IMR-90 (cell line): ENCODE measurements around the gene SEMA4D. TPM values are rescaled to one million over a fixed set of nuclear protein-coding genes. Genes with fewer than 3 reads are reported as not detected.

Source experiments
- ATAC-seq: fragments of 200-7000 bp; cut with Tn5 transposase; 2 replicates; pipeline ENCODE4 v1.9.1; 2020; ENCODE audit warnings: low read depth, mild to moderate bottlenecking, moderate library complexity
- BruUV-seq: library from RNA; stranded (reverse); fragments of 400-500 nt; replicated peaks from 2 replicates; lab custom pipeline; 2021; lab: Mats Ljungman, UMichigan
- CTCF ChIA-PET: fragments of 300-600 bp; formaldehyde crosslinking; extraction: SDS; loops from one replicate; lab custom pipeline; 2021; ENCODE audit warnings: antibody characterized with exemption; lab: Yijun Ruan, JAX
- POLR2A ChIA-PET: fragments of 300-600 bp; sonication (Branson Sonifier 250); formaldehyde crosslinking; loops from one replicate; lab custom pipeline; 2022; ENCODE audit warnings: antibody characterized with exemption; ENCODE audit not compliant: unreplicated experiment; lab: Charles Lee
- DNase-seq: peaks from one replicate; pipeline ENCODE4 v3.0.0; 2013
- H2AFZ ChIP-seq: replicated peaks from 2 replicates; pipeline ENCODE3; 2013; ENCODE audit warnings: low read length, mild to moderate bottlenecking; ENCODE audit not compliant: poor library complexity
- H2AK5ac ChIP-seq: 2 replicates; pipeline ENCODE4 v1.6.1; 2013; ENCODE audit warnings: low read depth, low read length, inconsistent platforms
- H2AK9ac ChIP-seq: replicated peaks from 2 replicates; pipeline ENCODE3; 2013; ENCODE audit warnings: mild to moderate bottlenecking, low read depth, low read length, moderate library complexity; ENCODE audit not compliant: poor library complexity
- H2BK120ac ChIP-seq: 2 replicates; pipeline ENCODE4 v1.6.1; 2013; ENCODE audit warnings: low read depth, low read length, inconsistent platforms
- H2BK15ac ChIP-seq: 3 replicates; pipeline ENCODE4 v1.6.1; 2013; ENCODE audit warnings: low read depth, low read length, inconsistent platforms
- H2BK20ac ChIP-seq: 2 replicates; pipeline ENCODE4 v1.6.1; 2013; ENCODE audit warnings: low read depth, mild to moderate bottlenecking, inconsistent platforms, low read length, moderate library complexity
- H2BK5ac ChIP-seq: 2 replicates; pipeline ENCODE4 v1.6.1; 2013; ENCODE audit warnings: mild to moderate bottlenecking, low read depth, low read length, inconsistent platforms; ENCODE audit not compliant: poor library complexity, severe bottlenecking
- H3K14ac ChIP-seq: replicated peaks from 2 replicates; pipeline ENCODE4 v1.6.1; 2013; ENCODE audit warnings: low read depth, low read length, inconsistent platforms
- H3K18ac ChIP-seq: 2 replicates; pipeline ENCODE4 v1.6.1; 2013; ENCODE audit warnings: low read depth, low read length, control low read depth
- H3K23ac ChIP-seq: 2 replicates; pipeline ENCODE4 v1.6.1; 2013; ENCODE audit warnings: low read depth, low read length, inconsistent platforms
- H3K27ac ChIP-seq: 2 replicates; pipeline ENCODE4 v1.5.1; 2013; ENCODE audit warnings: mild to moderate bottlenecking, control low read depth, low read length; ENCODE audit not compliant: insufficient read depth
- H3K27me3 ChIP-seq: 2 replicates; pipeline ENCODE4 v1.6.1; 2013; ENCODE audit warnings: low read length; ENCODE audit not compliant: control insufficient read depth, insufficient read depth
- H3K36me3 ChIP-seq: 2 replicates; pipeline ENCODE4 v1.6.1; 2013; ENCODE audit warnings: low read length, mixed read lengths; ENCODE audit not compliant: control insufficient read depth, insufficient read depth
- H3K4ac ChIP-seq: 2 replicates; pipeline ENCODE4 v1.6.1; 2013; ENCODE audit warnings: low read depth, low read length, inconsistent platforms
- H3K4me1 ChIP-seq: 2 replicates; pipeline ENCODE4 v1.6.1; 2013; ENCODE audit warnings: low read length, mixed read lengths; ENCODE audit not compliant: control insufficient read depth, insufficient read depth
- H3K4me2 ChIP-seq: 2 replicates; pipeline ENCODE4 v1.6.1; 2013; ENCODE audit warnings: low read depth, mild to moderate bottlenecking, control low read depth, low read length, moderate library complexity
- H3K4me3 ChIP-seq: 2 replicates; pipeline ENCODE4 v1.5.1; 2013; ENCODE audit warnings: low read depth, mild to moderate bottlenecking, control low read depth, low read length, moderate library complexity; ENCODE audit not compliant: insufficient read depth
- H3K56ac ChIP-seq: 2 replicates; pipeline ENCODE4 v1.6.1; 2013; ENCODE audit warnings: low read length, inconsistent platforms; ENCODE audit not compliant: insufficient read depth; ENCODE audit errors: extremely low read depth
- H3K79me1 ChIP-seq, 2 experiments: 2 replicates each; pipeline ENCODE4 v1.6.1; 2013; ENCODE audit warnings: low read length in 2 of 2, inconsistent platforms in 1 of 2, low read depth in 1 of 2
- H3K9ac ChIP-seq: 2 replicates; pipeline ENCODE4 v1.6.1; 2013; ENCODE audit warnings: low read depth, low read length, control low read depth
- H3K9me1 ChIP-seq: 2 replicates; pipeline ENCODE4 v1.6.1; 2013; ENCODE audit warnings: low read length, inconsistent platforms; ENCODE audit not compliant: insufficient read depth
- H3K9me3 ChIP-seq: 2 replicates; pipeline ENCODE4 v1.6.1; 2013; ENCODE audit warnings: low read length; ENCODE audit not compliant: control insufficient read depth, insufficient read depth
- H4K20me1 ChIP-seq: 2 replicates; pipeline ENCODE4 v1.6.1; 2013; ENCODE audit warnings: low read length, inconsistent platforms; ENCODE audit not compliant: insufficient read depth
- H4K5ac ChIP-seq: 2 replicates; pipeline ENCODE4 v1.6.1; 2013; ENCODE audit warnings: mild to moderate bottlenecking, low read depth, low read length, control low read depth
- H4K8ac ChIP-seq, 2 experiments: 2 replicates each; pipeline ENCODE4 v1.6.1; 2013; ENCODE audit warnings: low read depth in 2 of 2, low read length in 2 of 2, control low read depth in 1 of 2, inconsistent platforms in 1 of 2
- H4K91ac ChIP-seq: 2 replicates; pipeline ENCODE4 v1.6.1; 2013; ENCODE audit warnings: low read depth, low read length, inconsistent platforms; ENCODE audit not compliant: insufficient read depth
- BHLHE40 ChIP-seq: fragments of 150-350 bp; IDR thresholded peaks from 2 replicates; pipeline ENCODE4 v1.6.1; 2016; ENCODE audit warnings: mild to moderate bottlenecking, low read depth, low read length
- CHD1 ChIP-seq: IDR thresholded peaks from 2 replicates; pipeline ENCODE4 v1.6.1; 2012; ENCODE audit warnings: low read depth, low read length, improper control_type of control experiment
- FOS ChIP-seq: fragments of 150-350 bp; IDR thresholded peaks from 2 replicates; pipeline ENCODE4 v1.6.1; 2016; ENCODE audit warnings: low read depth, low read length
- MAFK ChIP-seq: IDR thresholded peaks from 2 replicates; pipeline ENCODE4 v1.6.1; 2012; ENCODE audit warnings: low read depth, low read length, improper control_type of control experiment
- MXI1 ChIP-seq: IDR thresholded peaks from 2 replicates; pipeline ENCODE4 v1.6.1; 2012; ENCODE audit warnings: low read depth, mild to moderate bottlenecking, low read length, moderate library complexity, borderline replicate concordance
- NFE2L2 ChIP-seq: fragments of 150-350 bp; IDR thresholded peaks from 2 replicates; pipeline ENCODE4 v1.6.1; 2016; ENCODE audit warnings: low read depth, mild to moderate bottlenecking, low read length
- POLR2A ChIP-seq: IDR thresholded peaks from 2 replicates; pipeline ENCODE4 v1.6.1; 2012; ENCODE audit warnings: mild to moderate bottlenecking, low read depth, low read length
- RAD21 ChIP-seq: IDR thresholded peaks from 2 replicates; pipeline ENCODE4 v1.6.1; 2012; ENCODE audit warnings: low read length, improper control_type of control experiment
- RFX5 ChIP-seq: IDR thresholded peaks from 2 replicates; pipeline ENCODE4 v1.8.0; 2012; ENCODE audit warnings: low read depth, mild to moderate bottlenecking, low read length, moderate library complexity
- SMC3 ChIP-seq: fragments of 150-350 bp; IDR thresholded peaks from 2 replicates; pipeline ENCODE4 v1.6.1; 2016; ENCODE audit warnings: low read depth, mild to moderate bottlenecking, antibody characterized with exemption, low read length, moderate library complexity
- WGBS, 2 experiments: methylation state at CpG; one replicate each; pipeline versions ENCODE4 v1.1.5 to v1.1.7; 2013; ENCODE audit warnings: missing lambda C conversion rate in 2 of 2; ENCODE audit not compliant: insufficient read length in 1 of 2; ENCODE audit errors: extremely low coverage in 2 of 2; 5-methylcytosine and 5-hydroxymethylcytosine counted together
- dilution Hi-C: fragments of 300-500 bp; cut with HindIII; formaldehyde crosslinking; loops from one replicate; pipeline ENCODE4 v1.14.3; 2018; ENCODE audit warnings: low sequenced_read_pairs; ENCODE audit not compliant: unreplicated experiment
- in situ Hi-C: fragments of 300-500 bp; cut with MboI; formaldehyde crosslinking; loops from 3 replicates; pipeline ENCODE4 v1.14.3; 2019; ENCODE audit warnings: low sequenced_read_pairs, inconsistent platforms, mixed read lengths
- intact Hi-C: fragments of 100-400 bp; cut with micrococcal nuclease; formaldehyde crosslinking; loops from 2 replicates; pipeline ENCODE4 v1.10.0; 2022
- polyA plus RNA-seq, 3 experiments: library from polyadenylated mRNA; depleted of rRNA; stranded (reverse); fragments of >200 nt; gene quantifications; 2 replicates each; pipeline ENCODE4 v1.2.3, GENCODE V29; 2012; ENCODE audit warnings: low replicate concordance in 1 of 3
- total RNA-seq: library from RNA; depleted of rRNA; stranded (reverse); fragments of >200 nt; gene quantifications from 2 replicates; pipeline ENCODE4 v1.2.3, GENCODE V29; 2012
- TF ChIP-seq, protein P1 (sequence below): fragments of 150-350 bp; IDR thresholded peaks from 2 replicates; pipeline ENCODE4 v1.6.1; 2017; ENCODE audit warnings: mild to moderate bottlenecking, antibody characterized with exemption, low read length, low read depth
- TF ChIP-seq, protein P2 (sequence below): conservative IDR thresholded peaks from 2 replicates; pipeline ENCODE4 v1.5.1; 2012; ENCODE audit warnings: mild to moderate bottlenecking, low read depth, low read length, improper control_type of control experiment
- TF ChIP-seq, protein P3 (sequence below): fragments of 150-350 bp; IDR thresholded peaks from 2 replicates; pipeline ENCODE4 v1.6.1; 2016; ENCODE audit warnings: low read depth, mild to moderate bottlenecking, low read length, moderate library complexity, borderline replicate concordance

SEMA4D gene
- total and polyA plus RNA-seq, 2 of the 4 experiments (the other 2 are of a cell fraction): 0.90 to 1.5 TPM

DNA sequence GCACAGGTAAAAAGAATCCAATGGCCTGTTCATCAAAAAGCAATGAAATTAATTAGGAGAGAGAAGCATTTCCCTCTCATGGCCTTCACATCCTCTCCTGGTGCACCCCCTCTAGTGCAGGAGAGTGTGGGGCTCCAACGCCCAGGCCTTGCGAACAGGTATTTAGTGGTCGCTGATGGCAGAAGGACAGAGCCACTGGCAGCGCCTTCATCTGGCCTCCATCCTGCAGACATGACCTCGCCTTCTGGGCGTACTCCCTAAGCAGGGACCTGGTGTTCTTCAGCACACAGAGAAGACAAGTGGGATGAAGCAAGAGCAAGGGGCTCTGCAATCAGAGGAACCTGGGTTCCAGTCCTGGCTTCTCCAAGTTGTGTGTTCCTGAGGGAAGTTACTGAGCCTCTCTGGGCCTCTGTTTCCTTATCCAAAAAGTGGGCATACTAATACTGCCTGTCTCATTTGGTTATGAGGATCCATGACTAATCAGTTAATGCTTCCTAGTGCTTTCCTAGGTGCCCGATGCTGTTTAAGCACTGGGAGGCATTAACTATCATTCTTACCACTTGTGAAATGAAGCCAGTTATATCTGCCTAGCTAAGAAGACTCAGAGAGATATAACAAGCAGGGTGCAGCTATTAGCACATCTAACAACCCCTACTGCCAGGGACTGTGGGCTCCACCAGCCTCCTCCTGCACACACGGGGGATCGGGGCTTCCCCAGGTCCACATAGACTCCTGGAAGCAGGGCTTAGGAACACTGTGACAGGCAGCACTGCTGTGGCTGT lies 77.3 kb downstream of the SEMA4D start (continued):
- no peak for TF ChIP-seq RFX5
- no peak for TF ChIP-seq POLR2A

DNA sequence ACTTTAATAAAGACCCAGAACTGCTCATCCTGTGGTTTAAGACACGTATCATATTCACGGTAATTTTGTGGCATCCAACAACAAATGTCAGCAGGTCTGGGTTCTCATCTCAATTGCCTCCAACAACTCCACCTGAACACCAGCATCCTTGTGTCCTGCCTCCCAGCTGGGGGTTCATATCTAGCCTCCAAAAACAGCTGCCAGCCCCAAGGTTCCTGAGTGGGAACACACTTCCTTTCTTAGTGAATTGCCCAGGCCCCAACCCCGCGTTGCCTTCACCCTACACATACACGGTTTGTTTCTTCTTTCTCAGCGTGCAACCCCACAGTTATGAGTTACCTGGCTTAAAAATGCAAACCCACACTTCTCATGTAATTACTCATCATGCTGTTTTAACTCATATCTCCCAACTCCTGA lies 77.9 kb downstream of the SEMA4D start:
- TF ChIP-seq CHD1 (no peak), RFX5 (no peak), MAFK (no peak), NFE2L2 (no peak), POLR2A (no peak), RAD21 (no peak), FOS (no peak), MXI1 (no peak), BHLHE40 (no peak), SMC3 (no peak)
- TF ChIP-seq, protein P1, sequence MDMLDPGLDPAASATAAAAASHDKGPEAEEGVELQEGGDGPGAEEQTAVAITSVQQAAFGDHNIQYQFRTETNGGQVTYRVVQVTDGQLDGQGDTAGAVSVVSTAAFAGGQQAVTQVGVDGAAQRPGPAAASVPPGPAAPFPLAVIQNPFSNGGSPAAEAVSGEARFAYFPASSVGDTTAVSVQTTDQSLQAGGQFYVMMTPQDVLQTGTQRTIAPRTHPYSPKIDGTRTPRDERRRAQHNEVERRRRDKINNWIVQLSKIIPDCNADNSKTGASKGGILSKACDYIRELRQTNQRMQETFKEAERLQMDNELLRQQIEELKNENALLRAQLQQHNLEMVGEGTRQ: no peak
- TF ChIP-seq, protein P2, sequence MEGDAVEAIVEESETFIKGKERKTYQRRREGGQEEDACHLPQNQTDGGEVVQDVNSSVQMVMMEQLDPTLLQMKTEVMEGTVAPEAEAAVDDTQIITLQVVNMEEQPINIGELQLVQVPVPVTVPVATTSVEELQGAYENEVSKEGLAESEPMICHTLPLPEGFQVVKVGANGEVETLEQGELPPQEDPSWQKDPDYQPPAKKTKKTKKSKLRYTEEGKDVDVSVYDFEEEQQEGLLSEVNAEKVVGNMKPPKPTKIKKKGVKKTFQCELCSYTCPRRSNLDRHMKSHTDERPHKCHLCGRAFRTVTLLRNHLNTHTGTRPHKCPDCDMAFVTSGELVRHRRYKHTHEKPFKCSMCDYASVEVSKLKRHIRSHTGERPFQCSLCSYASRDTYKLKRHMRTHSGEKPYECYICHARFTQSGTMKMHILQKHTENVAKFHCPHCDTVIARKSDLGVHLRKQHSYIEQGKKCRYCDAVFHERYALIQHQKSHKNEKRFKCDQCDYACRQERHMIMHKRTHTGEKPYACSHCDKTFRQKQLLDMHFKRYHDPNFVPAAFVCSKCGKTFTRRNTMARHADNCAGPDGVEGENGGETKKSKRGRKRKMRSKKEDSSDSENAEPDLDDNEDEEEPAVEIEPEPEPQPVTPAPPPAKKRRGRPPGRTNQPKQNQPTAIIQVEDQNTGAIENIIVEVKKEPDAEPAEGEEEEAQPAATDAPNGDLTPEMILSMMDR: no peak
- TF ChIP-seq, protein P3, sequence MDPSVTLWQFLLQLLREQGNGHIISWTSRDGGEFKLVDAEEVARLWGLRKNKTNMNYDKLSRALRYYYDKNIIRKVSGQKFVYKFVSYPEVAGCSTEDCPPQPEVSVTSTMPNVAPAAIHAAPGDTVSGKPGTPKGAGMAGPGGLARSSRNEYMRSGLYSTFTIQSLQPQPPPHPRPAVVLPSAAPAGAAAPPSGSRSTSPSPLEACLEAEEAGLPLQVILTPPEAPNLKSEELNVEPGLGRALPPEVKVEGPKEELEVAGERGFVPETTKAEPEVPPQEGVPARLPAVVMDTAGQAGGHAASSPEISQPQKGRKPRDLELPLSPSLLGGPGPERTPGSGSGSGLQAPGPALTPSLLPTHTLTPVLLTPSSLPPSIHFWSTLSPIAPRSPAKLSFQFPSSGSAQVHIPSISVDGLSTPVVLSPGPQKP: no peak
- H2AFZ ChIP-seq: no peak overlapping the region

More for the DNA sequence above, 77.9 kb downstream of the SEMA4D start:
- Histone ChIP-seq H3K4me3 (no peak overlapping the region), H2AK9ac (no peak overlapping the region), H2BK120ac (no peak overlapping the region), H3K14ac (no peak overlapping the region), H3K9me1 (peaks cover 5% of the 10 kb centered on the region; the same call in 1 of the 2 replicates), H4K20me1 (no peaks in the 10 kb centered on the region), H2AK5ac (no peak overlapping the region; the same call in 1 of the 2 replicates), H4K91ac (no peak overlapping the region), H3K9me3 (no peaks in the 10 kb centered on the region), H4K5ac (no peak overlapping the region), H3K4me1 (peaks cover 12% of the 10 kb centered on the region), H2BK5ac (no peak overlapping the region), H2BK20ac (no peak overlapping the region; the same call in 1 of the 2 replicates), H3K36me3 (no peaks in the 10 kb centered on the region; the same call in 1 of the 2 replicates), H3K4ac (no peak overlapping the region), H3K18ac (no peak overlapping the region), H3K27ac (no peak overlapping the region), H3K9ac (no peak overlapping the region), H3K56ac (no peak overlapping the region), H3K4me2 (no peak overlapping the region), H4K8ac (no peak overlapping the region), H3K79me1 (no peaks in the 10 kb centered on the region; a peak in 1 of 4 replicates), H3K27me3 (no peaks in the 10 kb centered on the region), H3K23ac (no peak overlapping the region), H2BK15ac (no peak overlapping the region)
- no TSS peak for BruUV-seq
- WGBS, 2 experiments: 100% methylated on average over 2 of the region's 6 CpGs; no CpG with 5 or more reads in 1 of the 2 experiments
- CTCF ChIA-PET: no interaction called here
- intact Hi-C loops: no loop called here
- DNase-seq (no peak), ATAC-seq (no peak)
- in situ Hi-C loops: no loop called here
- dilution Hi-C loops: no loop called here
- POLR2A ChIA-PET: no interaction called here
